Smooth muscle cell (in vitro differentiated cells): ENCODE results near the gene ADGRV1. TPM values are rescaled to one million over a fixed set of nuclear protein-coding genes. Genes with fewer than 3 reads are reported as not detected.

Experiments
- DNase-seq: peaks from one replicate; lab custom pipeline; 2025; ENCODE audit not compliant: unreplicated experiment; lab: John Stamatoyannopoulos, UW
- H2AFZ ChIP-seq: fragments of 200-600 bp; sonication (generic); 2 replicates; pipeline ENCODE4 v1.6.0; 2016; ENCODE audit warnings: antibody characterized with exemption, low read depth, mild to moderate bottlenecking
- H3F3A ChIP-seq: fragments of 200-600 bp; sonication (generic); 2 replicates; pipeline ENCODE4 v1.6.0; 2017; ENCODE audit warnings: antibody characterized with exemption, low read depth
- H3K27ac ChIP-seq: fragments of 200-600 bp; sonication (generic); 2 replicates; pipeline ENCODE4 v1.5.1; 2016; ENCODE audit warnings: low read depth, mild to moderate bottlenecking
- H3K27me3 ChIP-seq: fragments of 200-600 bp; sonication (generic); 2 replicates; pipeline ENCODE4 v1.6.1; 2016; ENCODE audit warnings: low read depth, mild to moderate bottlenecking
- H3K36me3 ChIP-seq: fragments of 200-600 bp; sonication (generic); 2 replicates; pipeline ENCODE4 v1.5.1; 2016; ENCODE audit warnings: low read depth
- H3K4me1 ChIP-seq: fragments of 200-600 bp; sonication (generic); 2 replicates; pipeline ENCODE4 v1.5.1; 2016; ENCODE audit warnings: low read depth
- H3K4me2 ChIP-seq: fragments of 200-600 bp; sonication (generic); 2 replicates; pipeline ENCODE4 v1.6.0; 2016; ENCODE audit warnings: mild to moderate bottlenecking
- H3K4me3 ChIP-seq: fragments of 200-600 bp; sonication (generic); 2 replicates; pipeline ENCODE4 v1.5.1; 2016; ENCODE audit warnings: mild to moderate bottlenecking
- H3K79me2 ChIP-seq: fragments of 200-600 bp; sonication (generic); 2 replicates; pipeline ENCODE4 v1.6.0; 2016; ENCODE audit warnings: low read depth, mild to moderate bottlenecking
- H3K9ac ChIP-seq: fragments of 200-600 bp; sonication (generic); 2 replicates; pipeline ENCODE4 v1.6.0; 2016; ENCODE audit warnings: low read depth
- H3K9me3 ChIP-seq: fragments of 200-600 bp; sonication (generic); replicated peaks from 2 replicates; pipeline ENCODE4 v1.5.1; 2016; ENCODE audit warnings: low read depth
- H4K20me1 ChIP-seq: fragments of 200-600 bp; sonication (generic); 2 replicates; pipeline ENCODE4 v1.6.0; 2016; ENCODE audit warnings: low read depth
- CTCF ChIP-seq: fragments of 200-600 bp; sonication (generic); IDR thresholded peaks from 2 replicates; pipeline ENCODE4 v1.5.1; 2017; ENCODE audit warnings: borderline replicate concordance, mild to moderate bottlenecking, antibody characterized with exemption; ENCODE audit not compliant: insufficient read depth, poor library complexity, severe bottlenecking
- WGBS: methylation state at CpG from one replicate; pipeline ENCODE4 v1.1.7; 2016; ENCODE audit warnings: low lambda C conversion rate; 5-methylcytosine and 5-hydroxymethylcytosine counted together
- polyA plus RNA-seq: library from polyadenylated mRNA; unstranded; fragments of >200 nt; fragmentation: Nextera tagmentation; extraction: Ambion mirVana; gene quantifications from 2 replicates; pipeline ENCODE4 v1.2.1, GENCODE V29; 2016
- total RNA-seq: library from RNA; depleted of rRNA; stranded (reverse); fragments of >200 nt; gene quantifications from 2 replicates; pipeline ENCODE4 v1.2.3, GENCODE V29; 2014

Gene ADGRV1
- total and polyA plus RNA-seq, 2 experiments from 2014 or later, result 16.8 to 17.7 TPM

DNA sequence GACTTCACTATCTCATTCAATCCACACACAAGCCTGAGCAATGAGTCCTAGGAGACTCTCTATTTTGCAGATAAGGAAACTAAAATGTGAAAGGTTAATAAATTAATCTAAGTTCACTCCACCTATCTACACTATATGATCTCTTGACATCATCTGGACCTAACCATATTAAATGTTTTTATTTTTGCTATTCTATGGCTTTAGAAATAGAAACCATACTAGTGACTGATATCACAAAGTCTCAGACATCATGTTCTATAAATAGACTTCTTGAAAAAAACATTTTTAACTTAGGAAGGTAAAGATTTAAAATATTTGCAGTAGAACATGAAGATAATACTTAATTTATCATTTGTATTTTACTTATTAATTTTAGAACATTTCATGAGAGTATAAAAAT lies 9.4 kb upstream of the ADGRV1 start:
- DNase-seq, result no peak
- H3K9me3 ChIP-seq, result no peaks in the 10 kb centered on the region
- H2AFZ ChIP-seq, result no peak overlapping the region
- no peak for TF ChIP-seq CTCF
- H3K27me3 ChIP-seq, result peaks cover 14% of the 10 kb centered on the region
- H4K20me1 ChIP-seq, result no peaks in the 10 kb centered on the region
- no peak overlapping the region for H3K4me2 ChIP-seq
- no peaks in the 10 kb centered on the region for H3F3A ChIP-seq
- no peaks in the 10 kb centered on the region for H3K79me2 ChIP-seq
- no peak overlapping the region for H3K4me3 ChIP-seq
- no peak overlapping the region for H3K9ac ChIP-seq
- no peak overlapping the region for H3K27ac ChIP-seq
- no peaks in the 10 kb centered on the region for H3K4me1 ChIP-seq
- no peaks in the 10 kb centered on the region for H3K36me3 ChIP-seq

GRCh38 chr5:90549729-90550275 lies 8.8 kb upstream of the ADGRV1 start:
- no peak overlapping the region for H3K4me3 ChIP-seq
- WGBS, result 90% methylated on average over 2 of the region's 2 CpGs
- no peak overlapping the region for H2AFZ ChIP-seq
- TF ChIP-seq CTCF, result no peak
- no peaks in the 10 kb centered on the region for H3K79me2 ChIP-seq
- no peaks in the 10 kb centered on the region for H3K9me3 ChIP-seq
- no peak overlapping the region for H3K9ac ChIP-seq
- H3K4me2 ChIP-seq, result no peak overlapping the region
- H3K27me3 ChIP-seq, result peaks cover 19% of the 10 kb centered on the region
- H4K20me1 ChIP-seq, result no peaks in the 10 kb centered on the region
- H3K27ac ChIP-seq, result no peak overlapping the region
- H3K36me3 ChIP-seq, result no peaks in the 10 kb centered on the region
- DNase-seq, result no peak
- no peaks in the 10 kb centered on the region for H3F3A ChIP-seq
- no peaks in the 10 kb centered on the region for H3K4me1 ChIP-seq

DNA sequence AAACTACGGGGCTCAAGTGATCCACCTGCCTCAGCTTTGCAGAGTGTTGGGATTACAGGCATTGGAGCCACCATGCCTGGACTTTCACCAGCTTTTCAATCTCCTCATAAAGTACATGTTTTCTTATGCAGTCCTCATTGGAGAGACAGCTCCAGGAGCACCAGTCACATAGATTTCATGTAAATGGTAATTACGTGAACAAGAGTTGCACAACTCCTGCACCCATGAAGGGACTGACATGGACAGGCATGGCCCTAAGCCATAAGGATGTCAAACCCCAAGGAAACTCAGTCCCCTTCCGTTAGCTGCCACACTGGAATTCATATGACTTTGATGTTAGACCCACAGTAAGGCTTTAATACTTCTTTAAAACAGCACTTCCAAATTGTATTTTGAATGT lies 7.6 kb upstream of the ADGRV1 start:
- WGBS, result 95% methylated on average over 3 of the region's 3 CpGs
- Histone ChIP-seq H3K27me3 (peaks cover 31% of the 10 kb centered on the region), H3K4me2 (no peak overlapping the region), H3K4me3 (no peak overlapping the region), H3K9ac (no peak overlapping the region), H4K20me1 (no peaks in the 10 kb centered on the region), H3K27ac (no peak overlapping the region), H2AFZ (no peak overlapping the region), H3K9me3 (no peaks in the 10 kb centered on the region), H3K4me1 (no peaks in the 10 kb centered on the region), H3K79me2 (no peaks in the 10 kb centered on the region), H3F3A (no peaks in the 10 kb centered on the region), H3K36me3 (no peaks in the 10 kb centered on the region)
- DNase-seq, result no peak
- no peak for TF ChIP-seq CTCF

GRCh38 chr5:90551376-90551775 lies 7.2 kb upstream of the ADGRV1 start:
- Histone ChIP-seq H2AFZ (no peak overlapping the region), H3K27me3 (peaks cover 35% of the 10 kb centered on the region), H3K4me2 (no peak overlapping the region), H3K36me3 (no peaks in the 10 kb centered on the region), H4K20me1 (no peaks in the 10 kb centered on the region), H3K4me1 (no peaks in the 10 kb centered on the region), H3K9me3 (no peaks in the 10 kb centered on the region), H3K9ac (no peak overlapping the region), H3K4me3 (no peak overlapping the region), H3K27ac (no peak overlapping the region), H3F3A (no peaks in the 10 kb centered on the region), H3K79me2 (no peaks in the 10 kb centered on the region)
- TF ChIP-seq CTCF, result no peak
- 78% methylated on average over 5 of the region's 5 CpGs for WGBS
- no peak for DNase-seq
